Muscle of arm (tissue), 12 donors: ENCODE data around the gene ZRANB1. TPM values are rescaled to one million over a fixed set of nuclear protein-coding genes. Genes with fewer than 3 reads are reported as not detected.
A peak's percentile ranks its signal among the peaks of the same experiment; 100 is the strongest.

Source experiments
- DNase-seq: peaks from one replicate; pipeline ENCODE4 v3.0.0-alpha.2; 2013
- polyA plus RNA-seq, 12 donors: library from polyadenylated mRNA; unstranded; fragments of 120-200 nt; gene quantifications; one replicate each; pipeline ENCODE4 v1.2.1, GENCODE V29; 2013; ENCODE audit not compliant: insufficient read length in 12 of 12

ZRANB1 gene
- polyA plus RNA-seq, 12 donors = 13.2 to 25.9 (median 20.5) TPM; not detected in 1

- peak; percentile 74 for DNase-seq
Measured at GRCh38 chr10:124992462-124993344, 50.8 kb downstream of the ZRANB1 start.

GRCh38 chr10:124993345-124993708, 51.4 kb downstream of the ZRANB1 start:
- no peak for DNase-seq

- no peak for DNase-seq
Measured at GRCh38 chr10:124993736-124994451, 52.0 kb downstream of the ZRANB1 start.

- DNase-seq = no peak
Measured at GRCh38 chr10:124994573-124995473, 52.9 kb downstream of the ZRANB1 start.

GRCh38 chr10:124995605-124996004, 53.7 kb downstream of the ZRANB1 start:
- DNase-seq = no peak

GRCh38 chr10:124996127-124996853, 54.4 kb downstream of the ZRANB1 start:
- no peak for DNase-seq

GRCh38 chr10:124996854-124997215, 54.9 kb downstream of the ZRANB1 start:
- DNase-seq = no peak

GRCh38 chr10:124997306-124997705, 55.4 kb downstream of the ZRANB1 start:
- no peak for DNase-seq

- DNase-seq = no peak
Measured at GRCh38 chr10:124997771-124998623, 56.1 kb downstream of the ZRANB1 start.

GRCh38 chr10:124998624-124999291, 56.8 kb downstream of the ZRANB1 start:
- DNase-seq = no peak

- no peak for DNase-seq
Measured at GRCh38 chr10:124999433-125000365, 57.8 kb downstream of the ZRANB1 start.

- DNase-seq = no peak
Measured at GRCh38 chr10:125000366-125001312, 58.7 kb downstream of the ZRANB1 start.

- no peak for DNase-seq
Measured at GRCh38 chr10:125001313-125002046, 59.6 kb downstream of the ZRANB1 start.

- no peak for DNase-seq
Measured at GRCh38 chr10:125002047-125002422, 60.1 kb downstream of the ZRANB1 start.

- no peak for DNase-seq
Measured at GRCh38 chr10:125002423-125003145, 60.7 kb downstream of the ZRANB1 start.
